ENCODE data around the gene ADRA1B.
A peak's percentile ranks its signal among the peaks of the same experiment; 100 is the strongest.
"Not testable (repeated sequence)": the region's sequence is repeated elsewhere in the genome, so short reads cannot be mapped to it uniquely, and the experiment has no call there.

The ADRA1B gene

DNA sequence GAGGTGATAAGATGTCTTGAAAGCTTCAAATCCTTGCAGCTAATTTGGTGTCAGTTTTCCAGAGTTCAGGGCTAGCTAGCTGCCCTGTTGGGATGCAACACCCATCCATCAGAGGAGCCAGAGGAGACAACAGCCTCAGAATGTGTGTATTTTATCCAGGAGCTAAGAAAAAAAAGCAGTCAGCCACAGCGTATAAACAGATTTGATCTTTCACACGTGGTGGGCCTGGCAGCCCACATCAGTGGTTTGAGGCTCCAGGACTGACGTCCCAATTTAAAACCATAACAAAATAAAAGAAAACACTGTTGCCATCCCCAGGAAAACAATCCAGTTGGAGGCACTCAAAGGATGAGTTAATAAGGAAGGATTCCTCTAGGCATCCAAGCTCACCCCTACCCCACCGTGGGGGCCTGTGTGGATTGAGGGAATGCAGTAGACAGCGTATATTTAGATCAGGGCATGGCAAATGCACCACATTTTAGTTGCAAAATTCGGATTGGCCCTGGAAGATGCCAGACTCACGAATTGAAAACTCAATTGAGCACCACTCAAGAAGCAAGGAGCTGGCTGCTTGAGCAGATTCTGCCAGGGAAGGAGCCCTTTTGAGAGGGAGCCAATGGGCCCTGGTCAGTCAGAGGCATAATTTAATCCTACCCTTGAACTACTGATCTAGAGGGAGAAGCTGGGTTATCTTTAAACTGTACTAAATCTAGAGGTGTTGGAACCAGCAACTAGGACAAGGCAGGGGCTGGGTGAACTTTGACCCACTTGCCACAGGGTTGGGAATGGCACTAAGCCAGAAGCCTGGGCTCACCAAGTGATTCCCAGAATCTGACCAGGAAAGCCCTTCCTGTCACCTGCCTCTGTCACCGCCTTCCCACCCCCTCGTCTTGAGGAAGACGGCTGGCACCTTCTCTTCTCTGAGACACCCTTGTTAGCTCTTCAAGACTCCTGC, 17.5 kb downstream of the ADRA1B start:
- DNase-seq: no peak

DNA sequence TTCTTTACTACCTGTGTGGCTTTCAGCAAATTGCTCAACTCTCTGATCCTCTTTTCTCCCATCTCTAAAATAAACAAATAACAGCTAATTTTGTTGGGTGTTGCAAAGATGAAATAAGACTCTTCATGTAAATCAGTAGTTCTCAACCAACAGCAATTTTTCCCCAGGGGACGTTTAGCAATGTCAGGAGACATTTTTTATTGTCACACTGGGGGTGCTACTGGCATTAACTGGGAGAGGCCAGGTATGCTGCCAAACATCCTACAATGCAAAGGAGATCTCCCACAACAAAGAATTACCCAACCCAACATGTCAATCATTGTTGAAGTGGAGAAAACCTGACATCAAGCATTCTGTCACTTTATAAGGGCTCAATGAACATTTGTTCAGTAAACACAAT, 19.7 kb downstream of the ADRA1B start:
- no peak for DNase-seq

DNA sequence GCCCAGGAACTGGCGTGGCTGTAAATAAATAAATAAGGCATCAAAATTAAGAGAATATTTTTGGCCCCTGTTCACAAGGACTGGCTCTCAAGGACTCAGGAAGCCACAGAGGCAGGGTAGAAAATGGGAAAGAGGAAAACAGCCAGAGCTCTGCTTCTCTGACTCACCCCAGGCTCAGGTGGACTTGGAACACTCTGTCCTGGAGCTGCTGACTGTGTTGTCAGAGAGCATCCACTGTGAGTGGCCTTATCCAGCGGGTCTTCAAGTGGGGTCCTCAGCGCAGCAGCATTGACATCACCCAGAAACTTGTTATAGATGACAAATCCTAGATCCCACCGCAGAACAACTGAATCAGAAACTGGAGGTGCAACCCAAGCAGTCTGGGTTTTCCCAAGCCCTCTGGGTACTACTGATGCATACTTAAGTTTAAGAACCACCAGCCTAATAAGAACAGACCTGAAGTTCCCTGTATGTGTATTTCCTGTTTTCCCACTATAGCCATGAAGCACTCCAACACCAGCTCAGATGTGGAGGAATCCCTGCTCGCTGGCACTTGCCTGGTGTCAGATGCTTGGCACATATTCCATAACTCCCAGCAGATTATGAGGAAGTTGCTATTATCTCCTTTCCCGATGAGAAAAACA, 20.5 kb downstream of the ADRA1B start:
- no peak for DNase-seq

DNA sequence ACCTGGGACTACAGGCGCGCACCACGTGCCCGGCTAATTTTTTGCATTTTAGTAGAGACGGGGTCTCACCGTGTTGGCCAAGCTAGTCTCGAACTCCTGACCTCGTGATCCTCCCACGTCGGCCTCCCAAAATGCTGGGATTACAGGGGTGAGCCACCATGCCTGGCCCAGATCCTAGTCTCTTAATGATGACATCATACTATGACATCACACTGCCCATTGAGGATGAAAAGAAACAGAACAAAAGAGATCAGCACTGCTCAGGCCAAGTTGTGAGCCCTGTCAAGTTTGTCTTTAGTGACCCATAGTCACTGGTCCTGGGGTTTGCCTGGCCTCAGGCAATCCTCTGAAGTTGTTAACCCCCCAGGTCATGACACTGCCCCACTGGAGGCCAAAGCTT, 21.3 kb downstream of the ADRA1B start:
- DNase-seq: no peak

DNA sequence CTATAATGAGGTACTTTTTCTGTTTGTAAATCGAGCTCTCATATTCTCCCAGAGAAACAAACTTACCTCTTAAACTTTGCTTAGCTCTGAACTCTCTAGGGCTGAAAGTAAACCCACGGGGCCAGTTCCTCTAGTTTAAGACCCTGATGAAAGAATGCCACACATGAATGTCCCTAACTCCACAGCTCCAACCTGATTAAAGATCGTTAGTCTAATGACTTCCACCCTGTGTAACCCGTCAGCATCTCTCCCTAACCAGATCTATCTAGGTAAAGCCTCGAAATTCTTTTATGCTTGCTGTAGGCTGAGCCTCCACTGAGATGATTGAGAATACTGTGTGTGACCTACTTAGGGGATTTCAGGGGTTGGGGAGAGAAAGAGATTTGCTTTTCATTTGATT, 27.0 kb downstream of the ADRA1B start:
- peak; percentile 59 for DNase-seq

DNA sequence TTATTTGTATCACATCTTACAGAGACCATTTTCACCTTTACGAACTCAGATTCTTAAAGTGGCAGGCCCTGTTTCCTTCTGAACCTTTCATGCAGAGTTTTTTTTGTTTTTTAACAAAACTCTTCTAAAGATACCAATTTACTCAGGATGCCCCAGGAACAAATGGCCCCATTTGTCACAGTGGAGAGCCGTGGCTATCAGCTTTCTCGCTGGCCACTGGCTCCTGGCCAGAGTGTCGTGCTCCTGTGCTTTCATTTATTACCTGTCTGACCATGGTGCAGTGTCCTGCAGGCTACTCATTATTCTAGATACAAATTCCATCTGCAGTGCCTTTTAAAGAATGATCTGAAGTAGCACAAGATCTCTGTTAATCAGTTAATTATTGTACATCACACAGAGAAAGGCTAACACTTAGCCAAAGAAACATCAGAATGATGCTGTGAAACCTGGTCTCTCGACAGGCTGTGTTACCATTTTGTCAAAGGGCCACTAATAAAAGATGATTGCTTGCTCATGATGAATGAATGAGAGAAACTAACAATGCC, 27.8 kb downstream of the ADRA1B start:
- DNase-seq: no peak

DNA sequence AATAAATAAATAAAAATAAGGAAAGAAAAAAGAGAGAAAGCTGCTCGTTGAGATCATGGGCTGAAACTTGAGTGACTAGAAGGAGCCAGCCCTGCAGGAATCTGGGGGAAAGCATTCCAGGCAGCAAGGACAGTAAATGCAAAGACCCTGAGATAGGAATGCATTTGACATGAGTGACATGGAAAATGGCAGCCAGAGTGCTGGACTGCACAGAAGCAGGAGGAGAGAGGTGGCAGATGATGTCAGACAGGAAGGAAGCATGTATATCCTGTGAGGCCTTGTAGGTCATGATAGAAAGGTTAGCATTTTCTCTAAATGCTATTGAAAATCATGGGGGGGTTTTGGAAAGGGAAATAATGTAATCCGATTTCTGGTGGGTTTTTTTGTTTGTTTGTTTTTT, 29.1 kb downstream of the ADRA1B start:
- DNase-seq: no peak

DNA sequence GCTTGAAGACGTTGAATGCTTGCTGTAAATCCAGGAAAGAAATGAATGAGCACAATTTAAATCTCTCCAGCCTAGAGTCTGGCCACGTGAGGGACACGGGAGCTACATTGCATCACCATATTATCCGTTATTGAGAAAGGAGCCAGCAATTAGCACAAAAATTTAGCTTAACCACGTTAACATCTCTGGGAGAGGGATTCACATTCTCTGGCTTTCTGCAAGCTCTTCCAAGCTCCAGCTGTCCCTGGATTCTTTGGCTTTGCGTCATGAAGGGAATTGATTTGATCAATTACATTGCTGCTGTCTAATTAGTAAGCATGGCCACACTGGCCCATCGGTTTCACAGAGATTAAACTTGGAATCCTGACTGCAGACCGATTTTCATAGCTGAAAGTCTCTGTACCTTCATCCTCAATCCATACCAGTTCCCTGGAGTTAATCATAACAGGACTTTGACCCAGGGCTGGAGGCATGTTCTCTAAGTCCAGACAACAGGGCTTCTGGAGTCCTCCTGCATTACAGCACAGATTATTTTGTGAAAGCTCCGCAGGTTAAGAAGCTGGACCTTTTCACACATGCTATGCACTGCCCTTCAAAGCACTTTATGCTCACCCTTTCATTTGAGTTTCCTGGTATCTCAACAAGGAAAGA, 31.6 kb downstream of the ADRA1B start:
- DNase-seq: peak; percentile 38

DNA sequence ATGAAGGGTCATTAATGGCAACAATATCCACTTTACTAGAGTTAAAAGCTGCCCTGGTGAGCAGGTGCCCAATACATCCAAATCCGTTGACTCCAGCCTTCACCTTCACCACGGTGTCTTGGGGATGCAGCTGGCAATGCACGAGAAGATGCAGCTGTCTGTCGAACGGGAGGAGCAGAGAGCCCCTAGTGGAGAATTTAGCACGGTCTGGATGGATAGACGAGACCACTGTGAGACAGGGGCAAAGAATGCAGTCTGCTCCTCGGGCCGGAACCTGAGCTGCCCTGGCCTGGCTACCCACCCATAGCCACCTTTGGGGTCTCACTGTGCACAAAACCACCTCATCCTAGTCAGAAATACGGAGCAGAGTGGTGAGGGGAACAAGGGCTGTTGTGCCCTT, 35.1 kb downstream of the ADRA1B start:
- DNase-seq: no peak

DNA sequence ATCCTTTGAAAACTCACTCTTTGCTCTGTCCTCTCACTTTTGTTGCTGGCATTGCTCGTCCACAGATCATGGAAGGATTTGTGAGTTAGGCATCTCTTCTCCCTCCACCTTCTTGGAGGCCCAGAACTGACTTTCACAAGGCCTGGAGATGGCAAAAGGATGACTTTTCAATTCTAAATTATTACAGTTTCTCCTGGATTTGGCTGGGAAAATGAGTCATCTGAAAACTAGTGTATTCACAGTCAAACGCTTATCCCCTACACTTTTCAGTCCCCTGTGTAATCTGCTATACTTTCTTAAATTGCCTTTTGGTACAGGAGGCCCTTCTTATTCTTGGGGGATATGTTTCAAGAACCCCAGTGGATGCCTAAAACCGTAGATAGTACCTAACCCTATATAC, 35.6 kb downstream of the ADRA1B start:
- DNase-seq: no peak

DNA sequence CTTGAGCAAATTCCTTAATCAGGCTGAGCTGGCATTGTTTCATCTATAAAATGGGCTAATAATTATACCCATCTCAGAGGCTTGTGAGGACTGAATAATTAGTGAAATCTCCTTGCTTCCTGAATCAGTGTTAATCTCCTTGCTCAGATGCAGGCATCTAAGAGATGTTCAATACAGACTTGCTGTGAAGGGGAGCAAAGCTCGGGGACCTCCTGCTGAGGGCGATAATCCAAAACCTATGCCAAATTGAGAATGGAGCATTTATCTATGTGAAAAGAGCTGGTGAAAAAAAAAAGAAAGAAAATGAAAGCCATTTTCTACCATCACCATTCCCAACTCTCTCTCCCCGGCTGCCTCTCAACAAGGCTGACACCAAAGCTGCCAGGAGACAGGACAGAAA, 37.3 kb downstream of the ADRA1B start:
- DNase-seq: no peak

DNA sequence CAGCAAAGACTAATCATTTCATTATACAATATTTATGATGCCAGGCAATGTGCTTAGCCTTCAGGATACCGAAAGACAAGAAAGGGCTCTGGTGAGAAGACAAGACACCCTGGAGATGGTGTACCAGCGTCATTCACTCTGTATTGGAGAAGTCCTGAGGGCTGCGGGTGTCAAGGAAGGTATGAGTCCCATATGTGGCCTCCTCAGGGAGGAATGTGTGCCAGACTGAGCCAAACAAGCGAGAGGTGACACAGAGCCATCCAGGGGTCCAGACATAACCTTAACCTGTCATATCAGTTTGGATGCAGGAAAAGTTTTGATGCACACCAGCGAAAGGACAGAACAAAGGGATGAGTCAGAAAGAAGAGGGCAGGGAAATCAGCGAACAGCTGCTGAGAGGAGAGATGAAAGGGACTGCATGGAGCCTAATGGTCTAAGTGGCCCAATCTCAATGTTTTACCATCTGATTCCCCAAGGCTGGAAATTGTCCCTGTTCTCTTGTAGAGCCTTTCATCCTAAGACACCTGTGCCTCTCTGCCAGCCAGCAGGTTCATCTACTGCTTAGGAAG, 38.9 kb downstream of the ADRA1B start:
- no peak for DNase-seq

DNA sequence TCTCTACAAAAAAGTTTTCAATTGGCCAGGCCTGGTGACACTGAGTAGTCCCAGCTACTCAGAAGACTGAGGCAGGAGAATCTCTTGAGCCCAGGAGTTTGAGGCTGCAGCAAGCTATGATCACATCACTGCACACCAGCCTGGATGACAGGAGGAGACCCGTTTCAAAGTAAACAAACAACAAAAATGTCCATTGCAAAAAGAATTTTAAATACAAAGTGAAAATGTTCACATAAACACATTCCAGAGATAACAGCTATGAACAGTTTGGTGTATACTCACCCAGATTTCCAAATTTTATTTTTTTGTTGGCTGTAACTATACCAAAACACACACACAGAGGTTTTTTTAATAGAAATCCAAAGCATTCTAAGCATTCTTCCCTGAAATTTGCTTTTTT, 39.8 kb downstream of the ADRA1B start:
- no peak for DNase-seq

DNA sequence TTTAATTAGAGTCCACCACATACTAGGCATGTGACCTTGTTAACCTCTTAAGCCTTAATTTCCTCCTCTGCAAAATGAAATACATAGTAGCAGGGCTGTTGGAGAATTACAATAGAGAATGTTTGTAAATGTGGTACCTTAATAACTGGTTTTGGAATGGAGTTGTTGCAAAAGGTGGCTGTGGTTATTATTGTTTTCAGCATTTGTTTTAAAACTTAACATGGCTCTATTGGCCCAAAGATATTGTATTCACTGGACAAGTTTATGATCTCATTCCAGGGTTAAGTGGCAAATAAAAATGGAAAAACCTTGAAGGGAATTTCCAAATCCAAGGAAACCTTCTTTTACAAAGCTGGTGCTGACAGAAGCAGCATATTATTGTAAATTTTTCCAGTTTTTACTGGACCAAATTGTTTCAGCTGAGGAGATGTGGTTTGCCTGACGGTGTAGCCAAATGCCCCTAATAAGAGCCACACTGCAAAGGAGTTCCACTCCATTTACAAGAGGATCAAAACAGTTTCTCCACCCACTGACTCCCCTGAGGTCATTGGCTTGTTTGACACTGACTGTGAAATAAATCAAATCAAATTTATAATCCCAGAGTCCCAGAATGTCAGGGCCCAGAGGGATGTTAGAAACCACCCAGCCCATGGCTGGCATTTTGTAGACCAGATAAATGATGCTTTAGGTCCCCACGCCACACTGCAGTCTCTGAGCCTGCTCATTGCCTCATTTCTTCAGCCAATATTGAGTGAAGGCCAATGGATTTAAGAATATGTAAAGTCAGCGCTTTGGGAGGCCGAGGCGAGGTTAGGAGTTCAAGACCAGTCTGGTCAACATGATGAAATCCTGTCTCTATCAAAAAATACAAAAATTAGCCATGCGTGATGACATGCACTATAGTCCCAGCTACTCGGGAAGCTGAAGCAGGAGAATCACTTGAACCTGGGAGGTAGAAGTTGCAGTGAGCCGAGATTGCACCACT, 45.2 kb downstream of the ADRA1B start:
- peak; percentile 22 for DNase-seq

DNA sequence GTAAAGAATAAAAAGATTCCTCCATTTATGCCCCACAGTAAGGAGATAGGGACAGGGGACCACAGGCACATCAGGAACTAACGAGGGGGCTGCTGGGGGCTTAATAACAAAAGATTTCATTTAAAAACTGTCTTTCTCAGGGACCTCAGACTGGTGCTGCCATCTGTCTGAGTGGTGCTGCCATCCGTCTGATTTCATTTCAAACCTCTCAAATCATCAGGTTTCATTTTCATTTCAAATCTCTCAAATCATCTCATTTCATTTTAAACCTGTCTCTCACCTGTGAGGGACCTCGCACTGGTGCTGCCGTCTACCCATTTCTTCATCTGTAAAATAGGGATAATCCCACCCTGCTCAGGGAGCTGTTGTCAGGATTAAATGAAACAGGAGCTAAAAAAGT, 45.9 kb downstream of the ADRA1B start:
- no peak for DNase-seq

DNA sequence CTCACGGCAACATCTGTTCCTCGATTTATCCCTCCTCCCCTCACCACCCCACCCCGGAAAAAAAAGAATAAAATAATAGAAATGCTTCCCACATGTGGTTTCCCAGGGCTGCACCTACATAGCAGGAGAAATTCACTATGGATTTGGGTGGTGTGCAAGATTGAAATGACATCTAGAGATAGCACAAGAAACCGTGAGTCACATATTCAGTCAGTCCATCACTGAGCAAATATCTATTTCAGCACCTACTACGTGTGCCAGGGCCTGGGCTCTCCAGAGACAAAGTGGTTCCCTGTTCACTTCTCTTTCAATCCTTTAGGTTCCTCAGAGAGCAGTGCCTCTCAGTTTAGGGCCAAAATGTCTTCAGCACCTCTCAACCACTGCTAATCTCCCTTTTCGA, 47.7 kb downstream of the ADRA1B start:
- DNase-seq: no peak

DNA sequence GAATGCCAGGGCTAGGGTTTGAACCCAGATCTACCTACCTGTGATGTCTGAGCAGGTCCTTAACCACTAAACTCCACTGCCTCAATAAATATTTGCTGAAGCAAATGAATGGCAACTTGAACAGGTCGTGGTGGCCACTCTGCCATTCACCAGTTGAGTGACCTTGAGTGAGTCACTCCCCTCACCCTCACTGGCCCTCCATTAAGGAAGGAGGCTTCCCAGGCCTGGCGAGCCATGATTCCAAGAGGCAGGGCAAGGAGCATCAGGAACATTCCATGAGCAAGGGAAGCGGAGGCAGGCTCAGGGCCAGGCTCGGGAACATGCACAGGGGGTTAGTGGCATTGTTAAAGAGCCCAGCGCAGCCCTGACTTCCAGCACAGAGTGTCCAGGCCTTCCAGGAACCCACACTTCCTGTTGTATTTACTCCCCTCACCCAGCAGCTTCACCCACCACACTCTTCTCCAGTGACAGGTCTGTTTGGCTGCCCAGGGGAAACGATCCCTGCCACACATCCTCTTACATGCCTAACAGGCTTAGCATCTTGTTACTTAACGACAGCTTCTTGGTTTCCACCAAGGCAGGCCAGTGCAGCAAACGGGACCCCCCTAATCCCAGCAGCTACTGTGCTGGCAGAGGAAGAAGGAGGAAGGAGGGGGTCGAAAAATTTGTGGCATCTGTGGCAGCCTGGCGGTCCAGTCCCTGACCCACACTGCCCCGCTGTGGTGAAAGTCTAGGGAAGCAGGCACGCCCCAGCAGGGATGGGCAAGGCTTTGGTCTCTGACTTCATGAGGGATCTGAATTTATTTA, 49.0 kb downstream of the ADRA1B start:
- DNase-seq: peak; percentile 91

DNA sequence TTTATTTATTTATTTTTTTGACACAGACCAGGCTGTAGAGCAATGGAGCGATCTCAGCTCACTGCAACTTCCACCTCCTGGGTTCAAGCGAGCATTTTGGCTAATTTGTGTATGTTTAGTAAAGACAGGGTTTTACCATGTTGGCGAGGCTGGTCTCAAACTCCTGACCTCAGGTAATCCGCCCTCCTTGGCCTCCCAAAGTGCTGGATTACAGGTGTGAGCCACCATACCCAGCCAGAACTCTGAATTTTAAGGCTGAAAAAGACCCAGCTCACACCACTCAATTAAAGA, 49.5 kb downstream of the ADRA1B start:
- DNase-seq: not testable (repeated sequence)

DNA sequence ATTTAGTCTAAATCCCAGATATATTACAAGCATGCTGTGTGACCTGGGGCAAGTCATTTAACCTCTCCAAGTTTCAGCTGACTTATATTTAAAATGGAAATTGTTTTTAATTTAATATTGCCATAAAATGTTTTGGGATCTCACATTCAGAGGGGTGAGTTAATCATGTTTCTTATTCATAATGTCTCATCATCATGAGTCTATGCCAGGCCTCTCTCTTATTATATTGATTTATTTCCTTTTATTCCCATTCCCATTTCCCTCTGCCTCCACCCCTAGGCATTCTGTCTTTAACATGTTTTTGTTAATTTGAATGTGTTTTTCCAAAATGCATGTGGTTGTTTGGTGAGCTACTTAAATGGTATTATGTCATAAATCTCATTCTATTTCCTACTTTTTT, 53.7 kb downstream of the ADRA1B start:
- DNase-seq: no peak

DNA sequence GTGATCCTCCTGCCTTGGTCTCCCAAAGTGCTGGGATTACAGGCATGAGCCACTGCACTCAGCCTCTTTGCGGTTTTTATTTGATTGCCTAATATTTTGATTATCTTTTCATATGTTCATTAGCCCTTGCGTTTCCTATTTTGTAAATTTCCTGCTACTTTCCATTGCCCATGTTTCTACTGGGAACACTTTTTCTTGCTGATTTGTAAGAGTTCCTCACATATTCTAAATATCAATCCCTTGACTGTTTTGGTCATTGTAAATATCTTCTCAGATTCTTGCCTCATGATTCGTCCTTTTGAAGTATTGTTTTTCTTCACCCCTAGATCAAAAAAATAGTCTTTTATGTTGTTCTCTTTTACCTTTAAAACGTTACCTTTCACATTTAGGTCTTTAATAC, 54.8 kb downstream of the ADRA1B start:
- no peak for DNase-seq

DNA sequence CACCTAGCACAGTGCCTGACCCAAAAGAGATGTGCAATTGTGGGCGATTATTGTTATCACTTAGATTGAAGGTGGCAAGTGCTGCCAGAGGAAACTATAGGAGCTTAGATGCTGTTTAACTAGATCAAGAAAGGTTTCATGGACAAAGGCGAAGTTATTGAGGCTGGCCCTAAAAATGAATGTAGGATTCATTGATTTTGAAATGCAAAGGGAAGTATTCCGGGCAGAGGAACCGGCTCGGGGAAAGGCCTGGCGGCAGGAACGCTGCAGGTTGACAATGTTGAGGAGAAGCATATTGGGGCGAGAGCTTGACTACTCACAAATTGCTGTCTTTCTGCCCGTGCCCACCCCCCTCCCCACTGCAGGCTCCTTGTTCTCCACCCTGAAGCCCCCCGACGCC, 55.2 kb downstream of the ADRA1B start:
- no peak for DNase-seq

All from NCI-H82 (cell line).